Left ventricle myocardium inferior (tissue), 1 donor: Measurements from ENCODE around the gene C3orf70. TPM values are rescaled to one million over a fixed set of nuclear protein-coding genes. Genes with fewer than 3 reads are reported as not detected.

Source experiments
- DNase-seq: peaks from one replicate; pipeline ENCODE4 v3.0.0-alpha.2; 2020
- H3K27ac ChIP-seq: fragments of 200-600 bp; replicated peaks from 2 replicates; pipeline ENCODE4 v1.8.0; 2021
- H3K27me3 ChIP-seq: fragments of 200-600 bp; 2 replicates; pipeline ENCODE4 v1.8.0; 2021; ENCODE audit warnings: low read depth
- H3K36me3 ChIP-seq: fragments of 200-600 bp; 2 replicates; pipeline ENCODE4 v1.8.0; 2021
- H3K4me1 ChIP-seq: fragments of 200-600 bp; 2 replicates; pipeline ENCODE4 v1.8.0; 2021
- H3K4me3 ChIP-seq: fragments of 200-600 bp; 2 replicates; pipeline ENCODE4 v1.8.0; 2021; ENCODE audit warnings: mild to moderate bottlenecking, moderate library complexity
- H3K9me3 ChIP-seq: fragments of 200-600 bp; replicated peaks from 2 replicates; pipeline ENCODE4 v1.8.0; 2021
- CTCF ChIP-seq: fragments of 200-600 bp; IDR thresholded peaks from 2 replicates; pipeline ENCODE4 v1.8.0; 2021; ENCODE audit warnings: antibody characterized with exemption, mild to moderate bottlenecking, borderline replicate concordance
- intact Hi-C: fragments of 100-400 bp; cut with micrococcal nuclease; formaldehyde crosslinking; loops from one replicate; pipeline ENCODE4 v1.11.0; 2022
- total RNA-seq: library from RNA; stranded (reverse); fragmentation: NEBNext Ultra II Directional; extraction: Animal tissue kit (Norgen Biotek cat#: 25700); gene quantifications from one replicate; pipeline ENCODE4 v1.2.1, GENCODE V29; 2021
- donor health status: DM: no; HTN: yes; CAD: no; lungs with severe emphysema.

The C3orf70 gene
- total RNA-seq, 1 donor from 2014 or later: 1.4 TPM

DNA sequence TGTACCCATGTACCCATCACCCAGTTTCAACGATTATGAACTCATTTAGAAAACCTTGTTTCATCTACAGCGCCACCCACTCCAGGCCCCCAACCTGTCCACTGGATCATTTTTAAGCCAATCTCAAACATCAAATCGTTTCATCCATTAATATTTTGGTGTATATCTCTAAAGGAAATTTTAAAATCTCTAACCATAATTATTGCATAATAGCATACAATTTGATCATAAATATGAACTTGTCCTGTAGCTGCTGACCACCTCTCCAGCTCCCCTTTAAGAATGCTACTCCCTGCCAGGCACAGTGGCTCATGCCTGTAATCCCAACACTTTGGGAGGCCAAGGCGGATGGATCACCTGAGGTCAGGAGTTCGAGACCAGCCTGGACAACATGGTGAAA is 2.8 kb upstream of the C3orf70 start:
- peaks cover 30% of the 10 kb centered on the region for H3K4me1 ChIP-seq
- no peak for DNase-seq
- H3K27ac ChIP-seq: no peak overlapping the region
- TF ChIP-seq CTCF: no peak
- no peak overlapping the region for H3K4me3 ChIP-seq
- H3K36me3 ChIP-seq: no peaks in the 10 kb centered on the region
- H3K9me3 ChIP-seq: no peaks in the 10 kb centered on the region
- intact Hi-C loops: no loop called here
- H3K27me3 ChIP-seq: peaks cover 82% of the 10 kb centered on the region

DNA sequence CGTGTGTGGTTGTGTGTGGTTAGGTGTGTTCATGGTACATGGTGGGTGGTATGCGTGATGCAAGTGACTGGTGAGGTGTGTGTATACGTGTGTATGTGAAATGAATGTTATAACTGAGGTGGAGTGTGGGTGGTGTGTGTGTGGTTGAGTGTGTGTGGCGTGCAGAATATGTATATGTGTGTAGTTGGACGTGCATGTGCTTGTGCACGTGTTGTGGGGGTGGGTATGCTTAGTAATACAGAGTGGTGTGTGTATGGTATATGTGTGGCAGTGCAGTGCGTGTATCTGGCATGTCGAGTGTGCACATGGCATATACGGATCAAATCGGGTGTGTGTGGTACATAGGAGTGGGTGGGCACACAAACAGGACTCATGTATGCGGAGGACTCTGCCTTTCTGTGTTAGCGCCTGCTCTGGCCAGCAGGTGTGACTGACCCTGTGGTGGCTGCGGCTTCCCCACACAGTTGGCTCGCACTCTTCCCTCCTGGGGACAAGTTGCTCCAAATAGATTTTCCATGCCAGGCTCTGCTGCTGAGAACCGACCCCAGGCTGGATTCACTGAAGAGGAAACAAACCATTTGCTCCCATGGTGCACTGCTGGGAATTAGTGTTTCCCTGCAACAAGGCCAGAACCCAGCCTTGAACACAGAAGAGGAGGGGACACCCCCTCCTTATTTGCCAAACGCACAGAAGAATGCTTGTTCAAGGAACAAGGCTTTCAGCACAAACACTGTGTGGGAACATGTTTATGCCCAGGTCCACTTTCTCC is 1.2 kb upstream of the C3orf70 start:
- intact Hi-C loops: no loop called here
- peak overlapping the region; percentile 74 for H3K4me3 ChIP-seq
- peaks cover 90% of the 10 kb centered on the region for H3K27me3 ChIP-seq
- H3K9me3 ChIP-seq: no peaks in the 10 kb centered on the region
- H3K36me3 ChIP-seq: no peaks in the 10 kb centered on the region
- peaks cover 46% of the 10 kb centered on the region for H3K4me1 ChIP-seq
- H3K27ac ChIP-seq: no peak overlapping the region
- no peak for TF ChIP-seq CTCF
- no peak for DNase-seq

DNA sequence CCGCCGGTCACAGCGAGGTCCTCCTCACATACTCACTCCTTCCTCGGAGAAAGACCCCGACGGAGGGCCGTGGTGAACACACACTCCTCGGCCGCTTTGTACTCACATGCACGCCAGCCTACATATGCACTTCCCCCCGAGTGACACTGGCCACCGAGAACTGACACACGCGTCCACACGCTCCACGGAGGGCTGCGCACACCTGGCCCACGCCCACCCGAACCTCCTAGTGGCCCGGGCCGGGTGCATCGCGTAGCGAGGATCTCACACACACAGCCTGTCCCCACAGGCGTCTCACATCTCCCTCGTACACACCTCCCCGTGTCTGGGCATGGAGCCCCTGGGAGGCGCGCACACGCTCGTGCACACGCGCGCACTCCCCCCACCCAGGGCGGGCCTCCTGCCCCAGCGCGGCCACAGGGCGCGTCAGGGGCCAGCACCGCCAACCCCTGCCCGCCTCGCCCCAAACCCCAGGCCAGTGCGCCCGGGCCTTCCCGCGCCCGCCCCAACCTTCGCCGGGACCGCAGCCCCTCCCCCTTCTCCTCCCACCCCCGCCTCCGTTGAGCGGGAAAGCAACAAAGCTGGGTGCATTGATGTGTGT is 411 bp upstream of the C3orf70 start:
- Histone ChIP-seq H3K27me3 (peaks cover 90% of the 10 kb centered on the region), H3K4me1 (peaks cover 46% of the 10 kb centered on the region), H3K36me3 (no peaks in the 10 kb centered on the region), H3K9me3 (no peaks in the 10 kb centered on the region), H3K27ac (peak overlapping the region; percentile 91), H3K4me3 (peak overlapping the region; percentile 74)
- DNase-seq: no peak
- intact Hi-C loops: no loop called here
- no peak for TF ChIP-seq CTCF

DNA sequence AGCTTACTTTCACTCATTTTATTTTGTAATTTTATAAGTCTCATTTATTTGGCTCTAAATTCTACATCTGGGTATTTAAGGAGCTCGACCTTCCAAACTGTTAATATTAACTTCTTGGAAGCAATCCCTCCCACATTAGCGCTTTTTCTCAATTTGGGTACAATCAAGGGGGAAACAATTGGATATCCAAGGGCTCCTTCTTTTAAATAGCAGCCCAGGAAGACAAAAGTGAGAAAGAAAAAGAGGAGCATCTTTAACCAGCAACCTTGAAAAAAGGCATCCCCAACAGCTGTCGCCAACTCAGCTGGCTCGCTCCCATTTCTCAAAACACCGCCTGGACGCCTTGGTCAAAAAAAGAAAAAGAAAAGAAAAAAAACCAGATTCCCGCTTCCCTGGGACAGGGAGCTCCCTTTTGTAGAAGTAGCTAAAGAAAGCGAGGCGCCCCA is 873 bp downstream of the C3orf70 start:
- no peaks in the 10 kb centered on the region for H3K36me3 ChIP-seq
- H3K9me3 ChIP-seq: no peaks in the 10 kb centered on the region
- peak overlapping the region; percentile 74 for H3K4me3 ChIP-seq
- peaks cover 46% of the 10 kb centered on the region for H3K4me1 ChIP-seq
- intact Hi-C loops: no loop called here
- H3K27ac ChIP-seq: peak overlapping the region; percentile 91
- H3K27me3 ChIP-seq: peaks cover 88% of the 10 kb centered on the region
- DNase-seq: no peak
- TF ChIP-seq CTCF: no peak

DNA sequence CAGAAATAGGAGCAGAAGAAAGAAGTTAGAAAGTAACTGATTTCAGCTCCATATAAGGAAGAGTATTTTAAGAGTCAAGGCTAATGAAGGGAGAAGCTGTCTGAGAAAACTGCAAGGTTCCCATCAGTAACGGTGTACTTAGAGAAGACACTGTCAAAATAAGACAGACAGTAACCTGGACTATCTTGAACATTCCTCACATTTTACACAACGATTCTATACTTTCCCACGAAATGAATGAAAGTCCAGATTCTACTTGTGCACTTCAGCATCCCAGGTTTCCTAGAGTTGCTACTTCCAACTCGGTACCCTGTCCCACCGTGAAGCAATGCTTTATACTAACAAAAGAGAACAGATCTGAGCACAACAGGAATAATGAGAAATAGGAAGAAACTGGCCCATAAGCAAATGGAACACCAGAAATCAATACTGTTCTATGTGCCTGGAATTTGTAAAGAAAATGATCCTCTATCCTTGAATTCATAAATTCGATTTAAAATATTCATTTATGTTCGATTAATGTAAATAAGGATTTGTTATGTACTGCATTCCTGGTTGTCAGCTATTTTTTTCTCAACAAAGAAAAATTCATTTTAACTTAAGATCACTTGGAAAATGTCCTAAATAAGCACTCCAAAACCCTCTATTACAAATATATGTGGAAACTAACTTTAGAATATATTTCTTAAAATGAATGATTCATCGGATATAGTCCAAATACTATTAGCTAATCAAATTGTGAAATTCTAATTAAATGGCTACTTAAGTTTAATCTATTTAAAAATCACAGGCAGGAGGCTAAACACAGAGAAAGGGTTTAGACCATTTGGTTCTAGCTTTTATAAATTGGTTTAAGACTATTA is 1.5 kb downstream of the C3orf70 start:
- Histone ChIP-seq H3K36me3 (no peaks in the 10 kb centered on the region), H3K27me3 (peaks cover 87% of the 10 kb centered on the region), H3K4me3 (peak overlapping the region; percentile 74), H3K9me3 (no peaks in the 10 kb centered on the region), H3K27ac (peak overlapping the region; percentile 91), H3K4me1 (peaks cover 46% of the 10 kb centered on the region)
- no peak for DNase-seq
- no peak for TF ChIP-seq CTCF
- intact Hi-C loops: no loop called here
